ENCODE measurements around the gene SCTR.

The SCTR gene

GRCh38 chr2:119440873-119441272 is 83.4 kb downstream of the SCTR start:
- DNase-seq, result no peak

GRCh38 chr2:119440501-119440870 is 83.8 kb downstream of the SCTR start:
- DNase-seq, result no peak

- DNase-seq, result no peak
Observed at GRCh38 chr2:119439574-119440500, 84.4 kb downstream of the SCTR start.

DNA sequence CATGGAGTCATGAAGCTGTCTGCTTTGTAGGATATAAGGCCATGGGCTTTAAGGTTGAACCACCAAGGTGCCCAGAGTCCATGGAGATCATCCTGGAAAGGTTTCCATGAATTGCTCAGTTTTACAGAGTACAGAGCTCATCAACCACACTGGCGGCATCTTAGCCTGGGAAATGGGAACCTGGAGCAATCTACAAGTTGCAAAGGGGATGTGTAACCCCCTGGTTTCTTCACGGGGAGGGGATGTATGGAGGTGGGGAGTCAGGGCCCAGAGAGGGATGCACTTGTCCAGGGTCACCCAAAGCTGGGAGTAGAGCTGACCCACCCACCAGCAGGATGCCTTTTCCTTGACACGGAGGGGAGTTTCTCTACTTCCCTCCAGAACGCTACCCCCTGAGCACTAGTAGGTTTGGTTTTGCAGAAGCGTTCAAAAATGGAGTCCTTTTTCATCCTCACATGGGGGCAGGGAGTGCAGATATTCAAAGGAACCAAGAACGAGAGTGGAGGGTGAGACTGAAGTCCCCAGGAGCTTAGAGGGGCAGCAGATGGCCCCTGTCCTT is 85.5 kb downstream of the SCTR start:
- no peak for DNase-seq

- no peak for DNase-seq
Observed at GRCh38 chr2:119438128-119438656, 86.1 kb downstream of the SCTR start.

GRCh38 chr2:119436993-119437772 is 87.1 kb downstream of the SCTR start:
- no peak for DNase-seq

DNA sequence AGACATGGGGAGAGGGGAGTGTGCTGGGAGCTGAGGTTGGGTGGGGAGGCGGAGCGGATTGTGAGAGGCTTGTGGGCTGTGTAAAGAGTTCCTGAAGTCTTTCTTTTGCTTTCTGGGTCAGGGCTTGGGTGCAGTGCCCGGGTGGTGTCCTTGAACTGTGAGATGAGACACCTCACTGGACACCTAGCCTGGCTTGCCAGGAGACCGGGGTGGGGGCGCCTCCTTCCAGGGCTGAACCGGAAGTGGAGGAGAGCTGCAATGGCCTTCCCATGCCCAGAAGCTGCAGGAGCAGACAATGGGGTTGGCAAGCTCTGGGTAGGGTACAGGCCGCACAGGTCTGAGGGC is 88.4 kb downstream of the SCTR start:
- DNase-seq, result no peak

GRCh38 chr2:119435081-119435952 is 89.0 kb downstream of the SCTR start:
- DNase-seq, result no peak

- DNase-seq, result no peak
Observed at GRCh38 chr2:119434664-119435063, 89.6 kb downstream of the SCTR start.

DNA sequence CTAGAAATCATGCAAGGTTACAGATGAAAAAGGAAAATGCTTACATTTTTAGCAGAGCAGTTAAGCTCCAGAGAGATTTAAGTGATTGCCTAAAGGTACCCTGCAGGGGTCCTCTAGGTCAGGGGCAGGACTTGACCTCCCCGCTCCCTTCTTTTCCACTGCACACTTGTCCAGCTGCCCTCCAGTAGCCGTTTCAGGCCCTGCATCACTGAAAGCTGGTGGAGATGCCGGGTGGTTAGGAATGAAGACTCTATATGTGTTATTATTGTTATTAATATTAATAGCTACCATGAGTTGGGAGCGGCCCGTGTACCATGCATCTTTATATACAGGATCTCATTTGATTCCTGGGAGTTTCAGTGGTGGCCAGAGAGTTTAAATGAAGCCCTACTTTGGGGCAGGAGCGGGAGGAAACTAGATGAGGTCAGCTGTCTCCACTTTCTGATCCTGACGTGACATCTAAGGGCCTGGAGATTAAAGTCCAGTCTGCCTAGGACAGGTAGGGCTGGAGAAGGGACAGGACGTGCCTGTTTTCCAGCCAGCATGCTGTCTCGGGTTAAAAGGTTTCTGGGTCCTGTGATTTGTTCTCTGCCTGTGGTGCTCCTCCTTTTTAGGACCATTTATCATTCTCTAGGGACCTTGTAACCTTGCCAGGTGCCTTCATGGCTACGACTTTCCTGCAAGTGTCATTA is 90.5 kb downstream of the SCTR start:
- no peak for DNase-seq

DNA sequence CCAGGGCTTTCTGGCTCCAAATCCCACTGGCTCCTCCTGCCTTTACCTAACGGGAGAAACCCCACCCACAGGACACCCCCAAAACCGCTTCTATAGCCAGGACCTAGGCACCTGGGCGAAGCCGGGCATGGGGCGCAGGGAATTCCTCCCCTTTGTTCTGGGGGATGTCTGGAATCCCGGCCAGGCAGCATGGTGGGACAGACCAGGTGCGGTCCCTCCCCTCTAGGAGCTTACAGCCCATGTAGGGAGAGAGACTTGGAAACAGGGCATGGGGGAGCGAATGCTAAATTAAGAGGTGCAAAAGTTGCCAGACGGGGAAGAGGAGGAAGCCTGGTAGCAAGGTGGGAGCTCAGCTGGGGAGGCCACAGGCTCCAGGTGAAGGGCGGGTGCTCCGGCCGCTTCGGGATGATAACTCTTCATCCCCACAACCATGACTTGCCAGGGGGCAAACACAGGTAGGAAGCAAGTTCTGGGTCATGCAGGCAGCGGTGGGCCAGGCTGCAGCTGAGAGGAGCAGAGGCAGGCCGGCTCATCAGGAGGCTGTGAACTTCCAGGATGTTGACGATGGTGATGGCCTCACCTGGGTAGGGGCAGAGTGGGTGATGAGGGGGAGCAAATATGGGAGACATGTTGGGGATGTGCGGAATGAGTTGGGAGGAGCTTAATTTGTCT is 91.3 kb downstream of the SCTR start:
- DNase-seq, result no peak

DNA sequence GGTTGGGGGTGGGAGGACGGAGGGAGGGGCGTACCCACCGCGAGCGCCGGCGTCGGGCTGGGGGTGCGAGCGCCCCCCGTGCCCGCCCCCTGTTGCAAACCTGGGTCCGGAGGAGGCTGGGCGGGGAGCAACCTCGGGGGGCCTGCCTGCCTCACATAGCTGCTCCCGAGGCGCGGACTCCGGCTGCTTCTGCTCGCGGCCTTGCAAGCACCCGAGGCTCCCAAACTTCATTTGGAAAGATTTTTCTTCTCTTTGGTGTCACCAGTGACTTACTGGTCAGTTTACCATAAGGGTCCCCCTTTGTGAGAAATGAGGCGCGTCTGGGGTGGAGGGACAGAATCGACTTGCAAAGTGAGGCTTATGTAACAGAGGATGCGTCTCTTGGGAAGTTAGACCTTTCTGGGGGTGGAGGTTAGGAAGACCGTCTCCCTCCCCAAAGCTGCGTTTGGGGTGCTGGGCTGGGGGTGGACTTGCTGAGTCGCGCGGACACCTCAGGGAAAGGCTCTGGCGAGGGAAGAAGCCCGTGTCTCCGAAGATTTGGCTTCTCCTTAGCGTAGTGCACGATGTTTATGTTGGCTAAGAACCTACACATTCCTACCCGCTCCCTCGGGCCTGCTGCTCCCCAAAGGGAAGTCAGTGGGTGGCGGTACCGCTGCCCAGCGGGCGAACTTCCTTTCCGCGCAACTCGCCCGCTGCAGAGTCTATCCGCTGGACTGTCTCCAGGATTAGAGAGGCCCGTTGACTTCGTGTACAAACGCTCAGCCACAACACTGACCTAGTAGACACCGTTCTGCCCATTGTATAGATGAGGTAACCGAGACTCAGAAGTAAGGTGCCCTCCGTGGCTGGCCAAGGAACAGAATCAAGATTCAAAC is 92.1 kb downstream of the SCTR start:
- no peak for DNase-seq

- DNase-seq, result peak; percentile 84
Observed at GRCh38 chr2:119431155-119431975, 92.9 kb downstream of the SCTR start, which contains the start of gene TMEM37. Gene TMEM37 (plus strand): TSS chr2:119431854. CDS start chr2:119431904, 50 bp downstream.

DNA sequence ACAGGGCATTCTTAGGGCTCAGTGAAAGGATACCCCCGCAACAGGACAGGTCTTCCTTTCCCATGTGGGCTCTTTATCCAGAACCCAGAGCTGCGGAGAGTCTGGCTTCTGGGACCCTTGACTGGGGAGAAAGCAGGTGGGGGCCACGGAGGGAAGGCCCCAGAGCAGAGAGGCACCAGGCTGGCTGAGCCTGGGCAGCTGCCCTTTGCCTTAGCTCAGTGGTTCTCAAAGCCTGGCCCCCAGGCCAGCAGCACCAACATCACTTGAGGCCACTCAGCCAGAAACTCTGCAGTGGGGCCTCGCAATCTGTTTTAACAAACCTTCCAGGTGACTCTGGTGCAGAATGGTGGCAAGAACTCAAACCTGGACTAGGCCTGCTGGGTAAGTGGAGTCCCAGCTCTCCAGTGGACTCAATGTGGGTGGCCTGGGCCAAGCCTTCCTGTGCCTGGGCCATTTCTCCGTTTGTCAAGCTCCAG is 94.2 kb downstream of the SCTR start:
- DNase-seq, result no peak

DNA sequence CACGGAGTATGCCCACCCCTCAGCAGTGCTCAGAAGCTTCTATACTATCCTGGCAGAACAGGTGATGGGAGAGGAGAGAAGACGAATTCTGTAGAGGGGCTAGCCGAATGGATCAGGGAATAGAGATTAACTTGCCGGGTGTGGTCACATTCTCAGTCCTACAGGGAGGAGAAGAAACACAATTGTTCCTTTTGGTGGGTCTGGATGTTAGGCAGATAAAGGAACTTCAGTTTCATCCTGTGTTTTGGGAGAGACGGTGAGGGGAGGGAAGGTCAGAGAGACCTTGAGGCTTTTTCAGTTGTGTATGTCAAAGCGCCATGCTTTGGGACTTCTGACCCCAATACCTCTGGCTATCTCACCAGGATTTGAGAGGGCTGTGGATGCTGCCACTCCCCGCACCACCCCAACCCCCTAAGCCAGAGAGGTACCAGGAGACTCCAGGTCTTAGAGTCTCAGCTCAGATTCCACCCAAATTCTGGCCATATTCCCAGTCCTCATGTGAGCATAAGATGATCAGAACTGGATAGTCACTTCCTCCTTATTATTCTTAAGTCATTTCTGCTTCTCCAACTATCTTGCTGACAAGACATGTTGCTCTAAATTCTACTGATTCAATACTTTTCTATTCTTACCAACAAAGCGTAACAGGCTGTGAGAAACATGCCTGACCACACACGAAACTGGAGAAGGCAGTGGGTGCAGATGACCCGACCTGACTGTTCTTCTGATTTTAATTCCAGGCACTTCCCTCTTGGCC is 94.9 kb downstream of the SCTR start:
- DNase-seq, result no peak

- DNase-seq, result no peak
Observed at GRCh38 chr2:119428488-119429224, 95.6 kb downstream of the SCTR start.

- no peak for DNase-seq
Observed at GRCh38 chr2:119427756-119428155, 96.5 kb downstream of the SCTR start.
